OCI-LY3 (cell line): ENCODE measurements around the gene PLK1.
"Not testable (repeated sequence)": the region's sequence is repeated elsewhere in the genome, so short reads cannot be mapped to it uniquely, and the experiment has no call there.

Experiments
- H2AFZ ChIP-seq: fragments of 200-600, 300-600 bp; shearing (Covaris generic); 2 replicates; pipeline ENCODE4 v1.6.0; 2014; ENCODE audit warnings: antibody characterized with exemption, low read depth, low read length
- H3K27ac ChIP-seq: fragments of 200-600, 300-600 bp; sonication (generic); 2 replicates; pipeline ENCODE4 v1.5.1; 2014; ENCODE audit warnings: mild to moderate bottlenecking, low read length, moderate library complexity, mixed read lengths
- H3K27me3 ChIP-seq: fragments of 200-600, 300-600 bp; sonication (generic); 2 replicates; pipeline ENCODE4 v1.6.1; 2014; ENCODE audit warnings: low read depth, low read length, mixed read lengths
- H3K36me3 ChIP-seq: fragments of 200-600, 300-600 bp; sonication (generic); replicated peaks from 2 replicates; pipeline ENCODE3; 2014; ENCODE audit warnings: low read depth, low read length, mixed read lengths
- H3K4me1 ChIP-seq: fragments of 300-600, 200-600 bp; sonication (generic); 2 replicates; pipeline ENCODE4 v1.6.1; 2014; ENCODE audit warnings: low read length, mixed read lengths
- H3K4me2 ChIP-seq: fragments of 200-600, 300-600 bp; sonication (generic); 2 replicates; pipeline ENCODE4 v1.6.1; 2014; ENCODE audit warnings: low read length, mixed read lengths
- H3K4me3 ChIP-seq: fragments of 300-600, 200-600 bp; sonication (generic); 2 replicates; pipeline ENCODE4 v1.5.1; 2014; ENCODE audit warnings: antibody characterized with exemption, mild to moderate bottlenecking, low read length, moderate library complexity
- H3K79me2 ChIP-seq: fragments of 300-600, 200-600 bp; shearing (Covaris generic); 2 replicates; pipeline ENCODE4 v1.6.1; 2014; ENCODE audit warnings: mild to moderate bottlenecking, low read length, mixed read lengths
- H3K9ac ChIP-seq: fragments of 300-600, 200-600 bp; shearing (Covaris generic); 2 replicates; pipeline ENCODE4 v1.6.0; 2014; ENCODE audit warnings: mild to moderate bottlenecking, low read length, moderate library complexity
- H3K9me3 ChIP-seq: fragments of 200-600, 300-600 bp; shearing (Covaris generic); 2 replicates; pipeline ENCODE4 v1.6.1; 2014; ENCODE audit warnings: low read length, mixed read lengths; ENCODE audit not compliant: insufficient read depth
- H4K20me1 ChIP-seq: fragments of 200-600, 300-600 bp; sonication (generic); 2 replicates; pipeline ENCODE4 v1.6.1; 2016; ENCODE audit warnings: low read length, mixed read lengths; ENCODE audit not compliant: insufficient read depth
- CTCF ChIP-seq: fragments of 200-600, 300-600 bp; sonication (generic); IDR thresholded peaks from 2 replicates; pipeline ENCODE4 v1.5.1; 2014; ENCODE audit warnings: antibody characterized with exemption, low read length, low read depth
- EZH2phosphoT487 ChIP-seq: fragments of 200-600 bp; shearing (Covaris generic); IDR thresholded peaks from 2 replicates; pipeline ENCODE4 v1.6.1; 2018; ENCODE audit warnings: antibody characterized with exemption, mixed run types, low read depth

Gene PLK1

GRCh38 chr16:23710504-23710903, 31.8 kb downstream of the PLK1 start:
- H3K4me1 ChIP-seq, result no peaks in the 10 kb centered on the region
- H2AFZ ChIP-seq, result no peak overlapping the region
- peaks cover 9% of the 10 kb centered on the region for H3K27me3 ChIP-seq
- no peak overlapping the region for H3K4me2 ChIP-seq
- no peak overlapping the region for H3K4me3 ChIP-seq
- H3K9ac ChIP-seq, result no peak overlapping the region
- H4K20me1 ChIP-seq, result no peaks in the 10 kb centered on the region
- no peaks in the 10 kb centered on the region for H3K36me3 ChIP-seq
- TF ChIP-seq CTCF, result no peak
- TF ChIP-seq EZH2phosphoT487, result no peak
- H3K9me3 ChIP-seq, result peaks cover 10% of the 10 kb centered on the region
- no peak overlapping the region for H3K27ac ChIP-seq
- no peaks in the 10 kb centered on the region for H3K79me2 ChIP-seq

GRCh38 chr16:23711785-23712184, 33.1 kb downstream of the PLK1 start:
- Histone ChIP-seq H3K4me1 (no peaks in the 10 kb centered on the region), H3K9me3 (peaks cover 10% of the 10 kb centered on the region), H3K27ac (no peak overlapping the region), H3K36me3 (no peaks in the 10 kb centered on the region), H3K27me3 (peaks cover 15% of the 10 kb centered on the region), H3K79me2 (no peaks in the 10 kb centered on the region), H3K4me3 (no peak overlapping the region), H3K4me2 (no peak overlapping the region), H4K20me1 (no peaks in the 10 kb centered on the region), H3K9ac (no peak overlapping the region), H2AFZ (no peak overlapping the region)
- no peak for TF ChIP-seq EZH2phosphoT487
- no peak for TF ChIP-seq CTCF

DNA sequence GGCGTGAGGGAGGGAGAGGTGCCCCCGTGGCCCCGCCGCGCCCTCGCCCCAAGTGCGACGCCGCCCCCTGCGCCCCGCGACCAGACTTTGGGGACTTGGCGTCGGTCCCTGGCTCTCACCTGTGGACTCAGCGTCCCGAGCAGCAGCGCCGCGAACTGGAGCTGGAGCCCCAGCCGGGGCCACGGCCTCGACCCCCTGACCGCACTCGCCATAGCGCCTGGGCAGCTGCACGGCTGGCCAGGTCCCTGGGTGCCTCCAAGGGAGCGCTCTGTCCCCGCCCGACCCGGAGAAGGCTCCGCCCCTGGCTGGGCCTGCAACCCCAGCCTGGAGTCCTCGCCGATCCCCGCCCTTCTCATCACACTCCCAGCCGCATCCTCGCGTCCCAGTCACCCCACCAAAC, 34.3 kb downstream of the PLK1 start, which contains the start of gene ERN2:
Gene ERN2, minus strand, starts transcription at position 247 of the 400 bp plus-strand sequence. Its CDS starts 35 bp downstream, at position 212.
- Histone ChIP-seq H3K79me2 (no peaks in the 10 kb centered on the region), H3K27ac (no peak within 1 kb of the TSS), H3K4me3 (no peak within 1 kb of the TSS), H3K9me3 (peaks cover 10% of the 10 kb centered on the region), H3K36me3 (no peaks in the 10 kb centered on the region), H4K20me1 (no peaks in the 10 kb centered on the region), H3K4me1 (no peaks in the 10 kb centered on the region), H3K4me2 (no peak within 1 kb of the TSS), H2AFZ (no peak within 1 kb of the TSS), H3K9ac (no peak within 1 kb of the TSS), H3K27me3 (peaks cover 22% of the 10 kb centered on the region)
- TF ChIP-seq CTCF, result no peak
- TF ChIP-seq EZH2phosphoT487, result no peak

DNA sequence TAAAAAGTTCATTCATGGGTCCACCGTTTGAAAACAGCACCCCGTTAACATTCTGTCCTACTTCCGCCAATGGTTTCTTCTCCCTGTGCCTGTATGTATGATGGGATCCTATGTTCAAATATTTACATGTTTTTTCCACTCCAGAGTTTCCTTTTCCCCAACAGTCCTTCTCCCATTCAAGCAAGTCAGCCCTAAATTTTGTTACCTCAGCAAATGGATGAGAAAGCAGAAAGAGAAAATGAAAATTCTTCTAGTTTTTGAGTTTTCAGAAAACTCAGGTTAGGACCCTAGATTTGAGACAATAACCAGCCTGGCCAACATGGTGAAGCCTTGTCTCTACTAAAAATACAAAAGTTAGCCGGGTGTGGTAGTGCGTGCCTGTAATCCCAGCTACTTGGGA, 37.8 kb downstream of the PLK1 start:
- H3K4me2 ChIP-seq, result no peak overlapping the region
- no peaks in the 10 kb centered on the region for H3K9me3 ChIP-seq
- TF ChIP-seq EZH2phosphoT487 (no peak), CTCF (no peak)
- H3K9ac ChIP-seq, result no peak overlapping the region
- peaks cover 22% of the 10 kb centered on the region for H3K27me3 ChIP-seq
- H2AFZ ChIP-seq, result no peak overlapping the region
- H3K4me3 ChIP-seq, result no peak overlapping the region
- H3K27ac ChIP-seq, result no peak overlapping the region
- no peaks in the 10 kb centered on the region for H4K20me1 ChIP-seq
- H3K79me2 ChIP-seq, result no peaks in the 10 kb centered on the region
- no peaks in the 10 kb centered on the region for H3K36me3 ChIP-seq
- H3K4me1 ChIP-seq, result no peaks in the 10 kb centered on the region

GRCh38 chr16:23722613-23723240, 44.0 kb downstream of the PLK1 start:
- H3K9me3 ChIP-seq, H3K4me2 ChIP-seq, H3K27me3 ChIP-seq, H2AFZ ChIP-seq, H3K9ac ChIP-seq, H3K4me3 ChIP-seq, H3K36me3 ChIP-seq, H3K27ac ChIP-seq, H3K79me2 ChIP-seq, H4K20me1 ChIP-seq, H3K4me1 ChIP-seq: not testable (repeated sequence)
